ENCODE data around the gene DSEL.

Gene DSEL

DNA sequence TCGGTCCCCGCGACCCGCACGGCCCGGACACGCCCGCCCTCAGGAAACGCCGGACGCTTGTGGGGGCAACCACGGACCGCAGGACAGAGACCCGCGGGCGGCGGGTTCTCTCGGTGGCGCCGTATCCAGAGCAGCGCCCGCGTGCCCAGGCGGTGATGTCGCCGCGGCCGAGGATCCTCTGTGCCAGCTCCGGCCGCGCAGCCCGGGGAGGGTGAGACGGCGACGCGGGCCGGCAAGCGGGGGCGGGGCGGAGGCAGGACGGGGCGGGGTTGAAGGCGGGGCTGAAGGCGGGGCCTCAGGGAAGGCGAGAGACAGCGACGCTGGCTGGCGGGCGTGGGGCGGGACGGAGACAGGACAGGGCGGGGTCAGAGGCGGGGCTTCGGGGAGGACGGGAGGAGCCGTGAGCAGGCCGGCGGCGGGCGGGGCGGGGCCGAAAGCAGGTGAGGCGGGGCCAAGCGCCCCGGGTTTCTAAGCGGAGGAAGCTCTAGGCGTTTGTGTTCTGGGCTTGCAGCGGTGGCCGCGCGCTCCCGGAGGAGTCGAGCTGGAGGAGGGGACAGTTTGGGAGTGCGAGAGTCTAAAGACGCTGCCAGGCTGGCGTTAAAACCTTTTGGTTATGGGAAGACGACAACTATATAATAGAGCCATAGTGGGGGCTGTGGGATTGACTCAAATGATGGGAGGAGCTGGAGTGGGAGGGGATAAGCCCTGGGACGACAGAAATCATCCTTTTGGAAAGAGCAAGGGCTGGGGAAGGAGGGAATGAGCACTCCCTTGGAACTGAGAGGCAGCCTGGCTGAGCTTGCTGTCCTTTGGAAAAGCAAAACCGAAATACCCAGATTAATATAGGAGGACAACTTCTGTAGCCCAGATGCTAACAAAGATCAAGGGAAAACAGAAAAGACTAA is at the start of gene DSEL:
DSEL (minus strand) TSS at position 182 of the 905 bp plus-strand sequence. CDS start 2,112 bp downstream, outside the sequence.
- DNase-seq, result peak; percentile 96

DNA sequence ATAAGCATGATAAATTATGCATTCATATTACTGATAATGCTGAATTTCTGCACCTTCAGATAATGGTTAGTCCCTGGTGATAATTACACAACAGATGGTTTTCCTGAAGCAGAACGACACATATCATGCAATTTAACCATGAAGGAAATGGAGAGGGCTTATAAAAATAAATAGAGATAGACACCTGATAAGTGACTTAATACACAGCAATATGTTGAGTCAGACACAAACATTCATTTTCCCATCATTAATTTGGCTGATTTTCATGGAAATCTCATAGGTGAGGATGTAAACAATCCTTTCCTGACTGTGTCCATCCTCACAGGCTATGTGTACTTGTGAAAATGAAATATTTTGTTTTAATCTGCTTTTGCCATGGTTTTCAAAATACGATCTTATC is 36.9 kb upstream of the DSEL start:
- DNase-seq, result no peak

DNA sequence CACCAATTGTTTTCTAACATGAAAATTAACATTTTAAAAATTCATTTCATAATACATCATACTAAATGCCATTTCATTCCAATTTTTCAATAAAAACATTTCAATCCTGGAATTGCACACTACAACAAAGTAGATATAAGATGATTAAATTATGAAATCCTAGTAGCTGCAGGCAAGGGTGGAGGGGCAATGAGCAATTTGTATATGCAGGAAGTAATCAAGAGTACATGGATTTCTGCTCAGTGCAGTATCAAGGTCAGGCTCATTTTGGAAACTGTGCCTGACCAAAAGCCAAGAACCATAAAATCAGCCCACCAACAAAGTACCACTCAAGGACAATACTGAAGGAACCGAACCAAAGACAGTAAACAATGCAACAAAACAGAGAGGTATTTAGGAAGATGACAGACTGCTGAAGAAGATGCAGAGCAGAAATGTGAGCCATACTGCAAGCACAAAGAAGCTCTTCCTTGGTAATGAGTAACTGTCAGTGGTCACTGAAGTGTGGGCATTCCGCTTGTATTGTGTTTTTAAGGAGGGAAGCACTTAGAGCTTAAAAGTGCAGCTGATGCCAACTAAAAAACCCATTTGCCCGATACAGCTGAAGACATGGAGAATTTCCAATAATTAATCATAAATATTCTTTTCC is 34.5 kb upstream of the DSEL start:
- DNase-seq, result no peak

DNA sequence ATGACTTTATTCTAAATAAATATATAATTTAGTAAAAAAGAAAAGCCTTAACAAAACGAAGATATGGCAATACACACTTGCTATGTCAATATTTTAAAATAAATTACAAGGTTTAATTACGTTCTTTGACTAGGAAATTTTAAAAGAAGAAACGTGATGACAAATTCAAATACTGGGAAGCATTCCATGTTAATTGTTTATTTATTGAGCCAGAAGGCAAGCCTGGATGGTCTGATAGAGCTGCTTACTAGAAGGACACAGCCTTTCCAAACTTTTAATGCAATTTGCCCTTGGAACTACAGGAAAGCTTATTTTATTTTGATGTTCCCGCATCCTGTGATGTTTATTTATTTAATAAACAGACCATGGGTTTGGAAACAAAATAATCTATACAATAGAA is 33.4 kb upstream of the DSEL start:
- no peak for DNase-seq

DNA sequence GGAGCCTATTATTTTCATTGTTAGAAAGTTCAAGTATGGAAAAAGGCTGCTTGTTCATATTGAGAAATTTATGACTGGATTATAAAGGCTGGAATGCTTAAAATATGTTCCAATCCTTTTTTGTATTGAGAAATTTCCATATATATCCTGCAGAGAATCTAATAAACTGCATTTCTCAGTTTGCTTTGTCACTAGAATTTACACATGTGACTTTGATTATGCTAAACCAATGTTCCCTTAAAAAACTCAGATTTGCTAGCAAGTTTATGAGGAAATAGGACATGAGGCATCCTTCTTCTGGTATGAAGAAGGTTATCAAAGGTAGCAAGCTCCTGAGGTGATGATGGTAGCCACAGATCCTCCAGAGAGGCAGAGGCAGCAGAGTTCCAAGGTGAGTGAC is 29.2 kb upstream of the DSEL start:
- no peak for DNase-seq

DNA sequence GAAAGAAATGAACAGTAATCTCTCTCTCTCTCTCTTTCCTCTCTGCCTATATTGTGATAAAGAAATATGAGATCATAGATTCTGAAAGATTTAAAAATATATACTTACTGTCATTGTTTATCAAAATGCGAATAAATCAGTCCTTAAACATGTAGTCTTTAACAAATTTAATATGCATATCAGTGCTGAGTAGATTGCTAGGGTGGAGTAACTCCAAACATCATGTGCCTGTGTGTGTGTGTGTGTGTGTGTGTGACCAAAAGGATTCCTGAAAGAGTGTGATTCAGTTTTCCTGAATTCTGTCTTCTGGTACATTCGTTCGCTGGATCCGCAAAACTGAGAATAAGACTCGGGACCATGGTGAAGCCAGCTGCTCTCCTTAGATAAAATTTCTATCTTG is 24.0 kb upstream of the DSEL start:
- DNase-seq, result no peak

DNA sequence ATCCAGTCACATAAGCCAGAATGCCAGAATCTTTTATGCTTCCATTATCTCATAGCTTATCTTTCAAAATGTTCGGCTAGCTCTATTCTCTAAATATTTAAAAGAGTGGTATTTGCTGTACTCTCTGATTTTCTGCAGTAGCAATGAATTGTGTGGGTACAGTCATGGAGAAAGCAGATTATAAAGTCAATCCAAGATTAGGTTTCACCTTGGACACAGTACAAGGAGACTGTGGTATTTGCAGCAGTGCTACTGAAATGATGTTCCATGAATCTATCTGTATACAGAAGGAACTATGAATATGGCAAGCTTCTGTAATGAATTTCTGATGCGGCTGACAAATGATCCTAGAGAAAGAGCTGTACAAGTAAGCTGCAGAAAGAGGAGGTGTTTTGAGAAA is 15.4 kb upstream of the DSEL start:
- DNase-seq, result no peak

DNA sequence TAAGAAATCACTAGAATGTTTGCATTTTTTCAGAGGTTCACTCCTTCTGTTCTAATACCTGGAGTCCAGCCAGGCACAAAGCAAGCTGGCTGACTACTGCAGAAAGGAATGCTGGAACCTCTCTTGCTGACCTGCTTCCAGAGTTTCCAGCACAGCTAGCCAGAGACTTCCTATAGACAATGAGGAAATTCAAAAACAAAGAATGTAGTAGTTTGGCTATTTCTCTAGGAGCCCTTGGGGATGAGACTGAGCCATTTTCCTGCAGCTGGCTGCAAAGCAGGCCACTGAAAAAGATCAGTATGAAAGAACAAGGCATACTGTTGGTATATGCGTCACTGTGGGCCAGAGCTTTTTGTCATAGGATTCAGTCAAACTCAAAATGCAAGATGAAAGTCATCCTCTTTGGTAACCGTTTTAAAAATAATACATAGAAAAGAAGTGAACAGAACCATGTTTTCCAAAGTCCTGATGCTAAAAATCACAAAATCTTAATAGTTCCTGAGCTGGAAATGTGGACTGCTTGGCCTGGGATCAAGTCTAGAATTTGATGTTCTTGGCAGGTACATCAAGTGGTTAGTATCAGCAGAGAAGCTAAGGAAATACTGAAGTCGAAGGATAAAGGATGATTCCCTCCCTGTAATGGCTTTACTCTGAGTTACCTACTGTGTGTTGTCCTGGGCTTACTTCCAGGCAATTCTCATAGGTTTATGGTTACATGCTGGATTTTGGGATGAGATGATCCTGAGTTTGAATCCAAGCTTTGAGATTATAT is 9.0 kb upstream of the DSEL start:
- DNase-seq, result peak; percentile 99

DNA sequence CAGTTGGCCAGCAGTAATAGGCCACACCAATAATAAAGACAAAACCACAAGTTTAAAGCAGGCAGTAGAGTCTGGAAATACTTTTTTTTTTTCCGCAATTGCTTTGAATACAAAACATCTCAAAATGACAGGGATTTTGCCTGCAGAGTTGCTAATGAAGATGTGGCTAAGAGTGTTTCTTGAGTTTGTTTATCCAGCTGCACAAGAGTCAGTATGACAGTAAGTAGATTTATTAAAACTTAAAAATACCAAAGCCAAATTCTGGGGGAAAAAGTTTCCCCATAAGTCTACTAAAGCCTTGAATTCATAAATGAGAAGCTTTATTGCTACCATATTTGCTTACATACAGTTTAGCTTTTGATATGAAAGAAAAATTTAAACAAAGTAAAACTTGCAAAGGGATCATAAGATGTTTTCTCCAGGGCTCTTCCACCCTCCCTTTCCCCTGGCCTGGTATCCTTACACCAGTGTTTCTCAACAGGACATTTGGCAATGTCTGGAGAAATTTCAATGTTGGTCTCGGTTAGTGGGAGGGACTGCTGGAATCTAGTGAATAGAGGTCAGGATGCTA is 3.9 kb upstream of the DSEL start:
- DNase-seq, result peak; percentile 62

DNA sequence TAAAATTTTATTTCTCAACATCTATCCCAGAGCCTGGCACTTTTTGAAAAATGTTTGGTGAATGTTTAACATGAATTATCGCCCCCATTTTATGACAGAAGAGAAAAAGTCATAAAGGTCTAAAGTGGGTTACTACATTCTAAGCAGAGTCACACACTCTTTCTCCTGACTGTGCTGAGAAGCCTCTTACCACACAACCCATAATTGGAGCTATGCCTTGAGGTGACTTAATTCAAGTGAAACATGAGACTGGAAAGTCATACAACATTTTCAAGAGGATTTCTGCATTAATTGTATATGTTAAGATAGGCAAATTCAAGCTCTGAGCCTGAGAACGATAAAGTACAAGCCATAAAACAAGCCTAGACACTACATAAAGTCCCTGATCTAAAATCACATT is 3.1 kb upstream of the DSEL start:
- DNase-seq, result peak; percentile 72

DNA sequence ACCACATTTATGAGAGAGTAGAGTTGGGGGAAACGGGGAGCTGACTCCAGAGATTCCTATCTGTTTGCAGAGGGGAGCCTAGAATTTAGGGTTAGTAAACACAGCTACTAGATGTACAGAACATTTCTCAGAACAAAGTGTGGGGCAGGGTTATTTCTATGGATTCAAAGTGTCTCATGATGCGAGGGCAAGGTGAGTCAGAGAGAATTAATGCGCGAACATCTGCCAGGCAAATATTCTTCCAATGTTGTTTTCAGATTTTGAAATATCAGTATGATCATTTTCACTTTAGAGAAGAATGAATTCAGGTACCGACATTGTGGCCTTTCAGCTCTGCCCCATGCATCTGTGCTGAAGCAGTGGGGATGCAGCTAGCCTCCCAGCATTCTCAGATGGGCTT is 2.0 kb upstream of the DSEL start:
- DNase-seq, result no peak

DNA sequence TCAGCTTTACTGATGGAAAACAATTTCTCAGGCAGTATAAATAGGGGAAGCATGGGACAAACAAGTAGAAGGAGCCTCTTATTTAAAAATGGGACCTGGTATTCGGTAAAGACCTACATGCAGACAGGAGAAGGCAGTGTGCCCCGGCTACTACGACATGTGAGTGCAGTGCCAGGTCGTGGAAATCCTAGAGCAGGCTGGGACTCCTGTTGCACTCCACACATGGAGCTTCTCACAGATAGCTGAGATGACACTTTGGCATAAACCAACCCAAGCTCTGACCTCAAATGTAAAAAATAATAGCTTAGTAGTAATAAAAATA is 885 bp upstream of the DSEL start:
- no peak for DNase-seq

DNA sequence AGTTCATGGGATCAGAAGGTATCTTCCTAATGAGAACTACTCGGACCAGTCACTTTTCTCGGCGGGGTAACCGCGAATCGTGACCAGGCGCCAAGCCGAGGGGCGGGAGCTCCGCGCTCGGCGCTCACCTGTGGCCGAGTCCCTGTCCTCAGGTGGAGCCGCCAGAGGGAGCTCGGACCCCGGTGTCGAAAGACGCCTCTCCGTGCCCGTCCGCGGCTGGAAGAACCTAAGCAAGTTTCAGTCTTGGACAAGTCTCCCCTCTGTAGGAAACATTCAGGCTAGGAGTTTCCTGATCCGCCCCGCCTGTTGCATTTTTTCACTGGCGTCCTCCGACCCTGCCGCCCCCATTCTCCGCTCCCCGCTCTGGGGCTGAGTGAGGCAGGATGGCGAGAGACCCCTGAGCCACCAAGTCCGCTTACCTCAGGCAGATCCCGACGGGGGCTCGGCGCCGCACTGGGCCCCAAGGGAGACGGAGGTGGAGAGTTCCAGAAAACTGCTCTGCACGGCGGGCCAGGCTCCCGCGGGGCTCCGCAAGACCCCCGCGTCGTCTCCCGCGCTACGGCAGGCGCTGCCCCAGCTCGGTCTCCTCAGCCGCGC is 480 bp downstream of the DSEL start:
- peak; percentile 90 for DNase-seq

DNA sequence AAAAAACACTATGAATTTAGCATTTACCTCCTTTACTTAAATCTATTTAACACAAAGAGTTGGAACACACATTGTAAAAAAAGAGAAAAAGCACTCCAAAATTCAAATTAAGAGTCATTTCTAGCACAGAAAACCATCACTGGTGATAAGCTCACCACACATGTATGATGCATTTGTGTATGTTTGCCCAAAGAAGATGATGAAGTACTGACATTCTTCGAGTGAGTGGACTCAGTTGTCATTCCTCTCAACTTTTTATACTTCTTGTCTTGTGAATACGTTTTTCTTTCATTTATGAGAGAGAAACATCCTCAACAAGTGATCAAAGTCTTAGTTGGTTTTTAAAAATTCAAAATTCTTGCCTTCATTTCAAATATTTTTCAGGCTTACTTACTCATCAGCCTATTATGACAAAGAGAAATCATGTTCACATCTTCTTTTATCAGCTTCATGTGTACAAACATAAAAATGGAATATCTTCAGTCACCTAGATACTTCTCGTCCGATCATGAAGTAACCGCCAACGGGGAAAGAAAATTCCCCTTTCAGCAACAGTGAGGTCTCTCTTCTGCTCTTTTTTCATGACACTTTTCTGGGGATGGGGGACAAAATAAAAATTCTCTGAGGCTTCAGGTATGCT is 1.5 kb downstream of the DSEL start:
- DNase-seq, result peak; percentile 38

DNA sequence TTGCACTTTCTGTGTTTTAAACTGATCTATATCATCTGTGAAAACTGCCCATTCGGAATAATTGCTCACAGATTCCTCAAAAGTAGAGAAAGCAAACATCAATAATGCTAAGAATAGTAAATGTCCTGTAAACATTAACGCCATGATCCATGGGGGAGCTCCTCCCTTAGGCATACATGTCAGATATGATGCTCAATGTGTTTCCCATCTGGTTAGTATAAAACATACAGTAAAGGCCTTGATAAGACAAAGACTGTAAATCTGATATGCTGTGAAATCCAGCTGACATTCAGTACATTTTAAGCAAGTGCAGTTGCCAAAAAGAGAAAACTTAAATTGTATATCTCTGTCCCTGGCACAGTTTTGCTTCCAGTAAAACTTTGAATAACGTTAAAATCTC is 2.1 kb downstream of the DSEL start:
- no peak for DNase-seq

DNA sequence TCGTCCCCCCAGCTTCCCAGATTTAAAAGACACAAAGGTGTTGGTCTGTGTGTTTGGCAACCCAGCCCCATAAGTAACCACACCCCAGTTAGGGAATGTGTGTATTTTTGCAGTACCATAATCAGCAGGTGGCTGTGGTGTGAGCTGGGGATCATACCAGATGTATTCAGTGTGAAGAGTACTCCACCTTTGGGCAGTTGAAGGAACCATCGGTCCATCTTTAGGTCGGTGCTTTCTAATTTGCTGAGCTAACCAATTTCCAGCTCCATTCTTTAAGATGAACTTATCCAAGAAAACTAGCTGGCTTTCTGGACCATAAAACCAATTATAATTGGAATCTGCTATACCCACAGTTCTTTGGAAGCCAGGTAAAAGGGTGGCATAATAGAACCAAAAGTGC is 3.2 kb downstream of the DSEL start:
- DNase-seq, result no peak

DNA sequence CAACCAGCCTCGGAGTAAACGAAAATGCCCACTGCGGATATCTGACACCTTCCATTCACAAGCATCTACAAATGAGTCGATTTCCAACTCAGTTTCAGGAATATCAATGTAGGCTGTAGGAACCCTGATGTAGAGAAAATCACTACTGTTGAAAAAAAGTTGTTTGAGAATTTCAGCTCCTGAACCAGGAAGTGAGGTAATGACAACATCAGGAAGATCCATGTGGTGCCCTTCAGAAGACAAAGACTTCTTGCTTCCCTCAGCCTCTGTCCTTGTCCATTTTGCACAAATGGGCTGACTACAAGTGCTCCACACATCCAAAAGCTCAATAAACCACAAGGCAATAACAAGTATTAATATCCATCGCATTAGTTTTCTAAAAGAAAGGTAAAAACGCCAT is 4.7 kb downstream of the DSEL start:
- no peak for DNase-seq

DNA sequence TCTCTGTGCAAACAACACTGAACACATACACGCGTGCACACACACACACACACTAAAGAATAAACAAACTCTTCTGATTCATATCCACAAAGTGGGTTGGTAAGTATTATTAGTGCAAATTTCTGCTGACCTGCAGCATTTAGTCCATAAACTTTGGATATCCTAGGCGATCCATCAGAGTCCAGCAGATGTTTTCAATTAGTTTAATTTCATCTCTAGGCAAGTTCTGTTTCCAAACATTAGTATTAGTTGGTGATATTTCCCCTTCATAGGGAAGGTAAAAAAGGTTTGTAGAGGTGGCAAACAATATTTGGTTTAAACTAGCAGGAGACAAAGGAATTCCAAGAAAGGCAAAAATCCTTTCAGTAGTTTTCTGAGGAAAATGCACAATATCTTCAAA is 5.7 kb downstream of the DSEL start:
- DNase-seq, result peak; percentile 22

DNA sequence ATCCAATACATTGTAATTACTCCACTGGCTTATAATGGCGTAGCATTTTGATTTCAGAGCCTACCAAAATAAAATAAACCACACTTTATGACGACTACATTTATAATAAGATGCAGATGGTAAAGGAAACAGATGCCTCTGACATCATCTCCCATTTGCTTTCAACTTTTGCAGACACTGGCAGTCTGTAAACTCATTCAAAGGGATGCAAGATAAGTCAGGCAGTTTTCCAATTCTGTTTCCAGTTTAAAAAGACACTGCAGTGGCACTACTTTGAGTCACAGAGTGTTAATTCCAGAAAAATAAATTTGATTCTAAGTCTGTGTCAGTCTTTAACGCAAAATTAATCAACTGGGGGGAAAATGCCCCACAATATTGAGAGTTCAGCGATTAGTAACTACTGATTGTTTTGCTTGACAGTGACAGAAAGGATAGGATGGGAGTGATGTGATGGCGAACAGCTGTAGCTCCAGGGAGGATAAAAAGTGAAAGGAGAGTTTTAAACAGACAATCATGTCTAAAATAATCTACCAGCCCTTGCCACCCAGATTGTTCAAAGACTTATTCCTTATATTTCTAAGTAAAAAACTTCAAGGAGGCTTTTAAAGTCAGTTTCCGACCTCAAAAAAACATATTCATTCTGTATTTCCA is 6.7 kb downstream of the DSEL start:
- DNase-seq, result peak; percentile 76

DNA sequence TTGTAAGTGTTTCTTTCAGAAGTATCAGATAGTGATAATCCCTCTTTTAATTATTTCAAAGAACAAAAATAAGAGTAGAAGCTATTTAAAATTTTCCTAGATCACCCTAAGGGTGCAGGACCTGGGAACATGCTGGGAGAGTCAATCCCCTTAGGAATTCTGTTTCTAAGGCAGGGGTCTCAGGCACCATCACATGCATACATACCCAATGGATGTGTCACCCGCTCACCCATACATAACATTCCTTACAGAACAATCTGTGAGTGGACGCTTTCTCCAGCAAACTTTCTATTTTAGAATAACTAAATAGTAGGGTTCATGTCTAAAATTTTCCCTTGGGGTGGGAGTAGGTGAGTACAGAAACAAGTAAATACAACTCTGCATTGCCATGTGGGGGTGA is 8.4 kb downstream of the DSEL start:
- peak; percentile 49 for DNase-seq

DNA sequence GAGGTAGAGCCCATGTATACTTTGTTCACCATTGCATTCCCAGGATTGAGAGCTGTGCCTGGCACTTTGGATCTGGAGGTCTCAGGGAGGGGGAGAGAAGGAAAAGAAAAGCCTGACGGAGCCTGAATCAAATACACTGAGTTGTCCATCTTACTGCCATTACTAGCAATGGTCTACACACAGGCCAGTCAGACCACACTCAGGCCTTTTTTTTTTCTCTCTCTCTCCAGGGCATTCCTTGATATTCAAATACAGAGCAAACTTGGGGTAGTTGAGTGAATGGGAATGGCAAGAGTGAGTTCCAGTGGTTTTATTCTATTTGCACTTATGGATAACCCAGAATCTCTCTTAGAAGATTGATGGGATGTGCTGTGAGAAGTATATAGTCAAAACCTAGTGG is 11.8 kb downstream of the DSEL start:
- no peak for DNase-seq

All from fibroblast of skin of right biceps (primary cell).